Measurements from ENCODE around the gene SMIM10L2A.
"Not testable (repeated sequence)": the region's sequence is repeated elsewhere in the genome, so short reads cannot be mapped to it uniquely, and the experiment has no call there.

SMIM10L2A gene

DNA sequence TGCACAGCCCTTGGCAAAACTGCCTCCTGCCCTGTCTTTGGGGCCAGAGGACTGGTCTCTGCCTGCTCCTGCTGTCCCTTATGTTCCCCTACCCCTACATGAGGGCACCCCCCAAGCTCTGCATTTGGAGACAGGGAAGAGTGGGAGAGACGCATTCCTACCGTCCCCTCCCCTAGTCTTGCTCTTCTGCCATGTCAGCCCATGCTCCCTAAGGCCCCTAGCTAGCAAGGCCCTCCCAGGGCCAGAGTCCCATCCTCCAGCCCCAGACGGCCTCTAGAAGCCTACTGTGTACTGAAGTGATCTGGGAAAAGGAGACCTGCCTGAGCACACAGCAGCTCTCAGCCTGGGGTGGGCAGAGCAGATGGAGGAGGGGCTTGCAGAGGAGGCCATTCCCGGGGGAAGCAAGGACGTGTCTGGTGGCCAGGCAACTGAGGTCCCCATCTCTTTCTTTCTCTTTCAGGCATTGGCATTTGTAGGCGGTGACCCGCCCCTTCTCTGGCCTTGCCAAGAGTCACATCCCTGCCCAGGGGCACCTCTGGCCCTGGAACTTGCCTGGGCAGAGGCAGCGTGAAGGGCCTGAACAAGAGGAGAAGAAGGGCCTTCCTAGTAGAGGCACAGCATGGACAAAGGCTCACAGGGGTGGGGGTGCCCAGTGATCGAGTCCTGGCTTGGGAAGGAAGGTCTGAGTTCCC is 1.6 kb downstream of the SMIM10L2A start:
- DNase-seq: not testable (repeated sequence)

DNA sequence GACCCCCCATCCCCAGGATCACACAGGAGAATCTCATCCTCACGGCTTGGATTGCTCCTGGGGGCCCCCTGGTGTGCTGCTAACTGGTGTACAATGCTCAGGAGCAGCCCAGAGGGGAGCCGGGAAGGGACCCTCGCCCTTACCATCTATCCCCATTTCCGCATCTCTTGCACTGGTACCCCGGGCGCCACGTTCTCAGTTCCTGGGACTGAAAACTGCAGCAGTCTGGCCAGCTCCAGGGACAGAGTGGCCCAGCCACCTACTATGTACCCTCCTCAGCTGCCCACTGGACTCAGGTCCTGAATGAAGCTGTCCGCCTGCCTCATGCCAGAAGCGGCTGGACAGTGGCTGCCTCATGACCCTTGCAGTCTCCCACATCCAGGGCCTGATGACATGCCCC is 2.7 kb downstream of the SMIM10L2A start:
- DNase-seq: no peak

DNA sequence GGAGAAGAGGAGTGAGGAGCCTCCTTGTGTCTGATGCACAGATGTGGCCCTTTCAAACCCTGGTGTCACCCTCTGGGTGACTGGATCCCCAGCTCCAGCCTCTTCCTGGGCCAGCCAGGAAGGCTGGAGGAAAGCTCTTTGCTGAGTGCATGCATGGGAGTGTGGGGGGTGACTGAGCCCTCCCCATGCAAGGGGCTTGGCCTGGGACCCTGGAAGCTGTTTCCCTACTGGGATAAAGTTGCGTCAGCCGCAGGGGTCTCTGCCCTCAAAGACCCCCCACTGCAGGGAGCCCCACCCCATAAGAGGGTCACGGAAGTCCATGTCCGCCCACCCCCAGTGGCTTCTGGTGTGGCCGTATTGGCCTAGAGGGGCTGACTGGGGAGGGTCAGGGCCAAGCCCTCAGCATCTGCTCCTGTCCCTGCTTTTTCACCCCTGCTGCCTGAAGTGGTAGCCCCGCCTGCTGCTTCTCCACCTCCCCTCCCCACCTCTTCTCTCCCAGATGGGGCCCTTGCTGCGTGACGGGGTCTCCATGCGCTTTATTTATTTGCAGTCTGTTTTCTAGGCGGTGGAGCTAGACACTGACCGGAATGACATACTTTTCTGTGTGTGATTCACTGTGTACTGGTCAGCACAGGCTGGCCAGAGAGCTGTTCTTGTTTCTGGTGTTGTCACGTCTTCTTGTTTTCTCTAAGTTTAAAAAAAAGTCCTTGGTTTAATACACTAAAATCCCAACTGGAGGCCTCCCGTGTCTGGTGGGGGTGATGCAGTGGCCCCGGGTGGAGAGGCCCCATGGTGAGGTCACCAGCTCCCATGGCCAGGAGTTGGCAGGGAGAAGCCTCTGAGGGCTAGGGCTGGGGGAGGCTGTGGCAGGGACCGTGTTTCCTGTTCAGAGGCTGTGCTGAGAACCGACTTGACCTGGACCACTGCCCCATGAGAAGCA is 3.6 kb downstream of the SMIM10L2A start:
- DNase-seq: no peak

DNA sequence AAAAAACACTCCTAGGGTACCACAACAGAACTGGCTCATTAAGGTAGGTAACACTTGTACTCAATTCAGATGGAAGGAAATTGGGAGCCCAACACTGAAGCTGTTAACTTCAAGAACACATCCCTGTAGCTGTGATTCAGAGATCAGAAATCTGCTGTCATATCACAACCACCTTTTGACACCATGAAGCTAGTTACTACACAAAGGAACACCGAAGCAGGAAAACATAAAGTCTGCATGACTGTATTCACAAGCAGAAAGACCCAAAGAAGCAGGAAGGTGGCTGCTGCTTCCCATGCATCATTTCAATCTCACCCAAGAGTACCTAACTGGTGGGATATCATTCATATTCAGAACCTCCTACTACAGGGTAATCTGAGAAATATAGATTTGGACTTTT is 7.7 kb downstream of the SMIM10L2A start:
- no peak for DNase-seq

DNA sequence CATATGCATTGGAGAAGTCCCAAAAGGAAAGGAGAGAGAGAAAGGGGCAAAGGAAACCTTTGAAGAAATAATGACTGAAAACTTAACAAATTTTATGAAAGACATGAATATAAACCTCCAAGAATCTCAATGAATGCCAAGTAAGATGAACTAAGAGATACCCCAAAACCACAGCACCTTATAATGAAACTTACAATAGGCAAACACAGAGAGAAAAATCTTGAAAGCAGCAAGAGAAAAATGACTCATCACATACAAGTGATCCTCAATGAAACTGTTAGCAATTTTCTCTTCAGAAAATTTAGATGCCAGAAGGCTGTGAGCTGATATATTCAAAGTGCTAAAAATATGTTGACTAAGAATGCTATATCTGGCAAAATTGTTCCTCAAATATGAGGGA is 10.1 kb downstream of the SMIM10L2A start:
- DNase-seq: no peak

DNA sequence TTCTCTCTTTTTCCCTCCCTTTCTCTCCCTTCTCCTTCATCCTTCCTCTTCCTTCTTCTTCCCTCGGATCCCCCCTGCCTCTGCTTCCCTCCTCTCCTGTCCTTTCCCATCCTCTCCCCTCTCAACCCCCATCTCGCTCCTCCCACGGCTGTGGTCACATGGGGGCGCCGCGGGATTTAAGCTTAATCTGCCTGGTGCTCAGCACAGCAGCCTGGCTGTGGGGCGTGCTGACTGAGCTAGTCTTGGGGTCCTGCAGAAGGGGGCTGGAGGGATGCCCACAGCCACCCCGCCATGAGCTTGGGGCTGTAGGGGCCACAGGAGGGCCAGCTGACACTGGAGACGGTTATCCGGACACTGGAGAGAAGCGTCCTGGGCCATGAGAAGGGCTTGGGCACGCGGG is 10.7 kb downstream of the SMIM10L2A start:
- DNase-seq: peak; percentile 37

DNA sequence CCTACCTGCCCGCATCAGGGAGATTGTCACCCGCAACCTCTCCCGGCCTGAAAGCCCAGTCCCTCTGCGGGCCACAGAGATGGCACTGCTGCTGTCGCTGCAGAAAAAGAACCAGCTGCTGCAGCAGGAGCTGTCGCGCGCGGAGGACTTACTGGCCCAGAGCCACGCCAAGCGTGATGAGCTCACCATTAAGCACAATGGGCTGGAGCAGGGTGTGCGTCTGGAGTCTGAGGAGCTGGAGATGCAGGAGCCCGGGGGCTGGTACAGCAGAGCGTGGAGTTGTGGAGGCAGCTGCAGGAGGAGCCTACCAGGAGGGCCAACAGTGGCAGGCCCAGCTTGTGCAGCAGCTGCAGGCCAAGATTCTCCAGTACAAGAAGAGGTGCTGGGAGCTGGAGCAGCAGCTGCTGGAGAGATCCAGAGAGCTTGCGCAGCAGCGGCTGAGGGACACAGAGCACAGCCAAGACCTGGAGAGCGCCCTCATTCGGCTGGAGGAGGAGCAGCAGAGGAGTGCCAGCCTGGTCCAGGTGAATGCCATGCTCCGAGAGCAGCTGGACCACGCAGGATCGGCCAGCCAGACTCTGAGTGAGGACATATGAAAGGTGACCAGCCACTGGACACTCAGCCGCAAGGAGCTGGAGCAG is 11.3 kb downstream of the SMIM10L2A start:
- DNase-seq: peak; percentile 70

DNA sequence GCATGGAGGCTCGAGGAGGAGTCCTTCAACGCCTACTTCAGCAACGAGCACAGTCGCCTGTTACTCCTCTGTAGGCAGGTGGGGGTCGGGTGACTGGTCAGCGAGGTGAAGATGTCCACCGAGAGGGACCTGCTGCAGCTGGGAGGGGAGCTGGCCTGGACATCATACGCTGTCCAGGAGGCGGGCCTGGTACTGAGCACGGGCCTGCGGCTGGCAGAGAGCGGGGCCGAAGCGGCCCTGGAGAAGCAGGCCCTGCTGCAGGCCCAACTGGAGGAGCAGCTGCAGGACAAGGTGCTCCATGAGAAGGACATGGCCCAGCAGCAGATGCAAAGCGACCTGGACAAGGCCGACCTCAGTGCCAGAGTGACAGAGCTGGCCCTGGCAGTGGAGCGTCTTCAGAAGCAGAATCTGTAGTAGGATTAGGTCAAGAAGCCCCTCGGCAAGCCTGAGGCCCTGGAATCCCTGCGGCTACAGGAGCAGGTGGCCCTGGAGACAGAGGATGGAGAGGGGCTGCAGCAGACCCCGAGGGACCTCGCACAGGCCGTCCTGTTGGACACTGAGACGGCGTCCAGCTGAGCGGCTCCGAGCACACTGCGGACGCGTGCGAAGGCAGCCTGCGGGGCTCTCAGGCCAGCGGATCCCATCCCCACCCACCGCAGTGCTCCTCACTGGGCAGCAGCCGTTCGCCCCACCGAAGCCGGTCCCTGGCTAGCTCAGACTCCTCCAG is 11.9 kb downstream of the SMIM10L2A start:
- no peak for DNase-seq

DNA sequence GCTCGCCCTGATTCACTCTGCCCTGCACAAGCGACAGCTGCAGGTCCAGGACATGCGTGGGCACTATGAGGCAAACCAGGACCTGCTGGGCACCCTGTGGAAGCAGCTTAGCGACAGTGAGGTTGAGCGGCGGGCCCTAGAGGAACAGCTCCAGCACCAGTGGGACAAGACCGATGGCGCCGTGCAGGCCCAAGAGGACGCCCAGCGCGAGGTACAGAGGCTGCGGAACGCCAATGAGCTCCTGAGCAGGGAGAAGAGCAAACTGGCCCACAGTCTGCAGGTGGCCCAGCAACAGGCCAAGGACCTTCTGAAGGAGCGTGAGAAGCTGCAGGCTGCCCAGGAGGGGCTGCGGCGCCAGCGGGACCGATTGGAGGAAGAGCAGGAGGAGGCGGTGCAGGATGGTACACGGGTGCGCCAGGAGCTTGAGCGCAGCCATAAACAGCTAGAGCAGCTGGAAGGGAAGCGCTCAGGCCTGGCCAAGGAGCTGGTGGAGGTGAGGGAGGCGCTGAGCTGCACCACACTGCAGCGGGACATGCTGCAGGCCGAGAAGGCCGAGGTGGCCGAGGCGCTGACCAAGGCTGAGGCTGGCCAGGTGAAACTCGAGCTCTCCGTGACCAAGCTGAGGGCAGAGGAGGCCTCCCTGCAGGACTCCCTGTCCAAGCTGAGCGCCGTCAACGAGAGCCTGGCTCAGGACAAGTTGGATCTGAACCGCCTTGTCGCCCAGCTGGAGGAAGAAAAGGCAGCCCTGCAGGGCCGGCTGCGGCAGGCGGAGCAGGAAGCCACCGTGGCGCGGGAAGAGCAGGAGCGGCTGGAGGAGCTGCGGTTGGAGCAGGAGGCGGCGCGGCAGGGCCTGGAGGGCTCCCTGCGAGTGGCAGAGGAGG is 12.8 kb downstream of the SMIM10L2A start:
- DNase-seq: no peak

DNA sequence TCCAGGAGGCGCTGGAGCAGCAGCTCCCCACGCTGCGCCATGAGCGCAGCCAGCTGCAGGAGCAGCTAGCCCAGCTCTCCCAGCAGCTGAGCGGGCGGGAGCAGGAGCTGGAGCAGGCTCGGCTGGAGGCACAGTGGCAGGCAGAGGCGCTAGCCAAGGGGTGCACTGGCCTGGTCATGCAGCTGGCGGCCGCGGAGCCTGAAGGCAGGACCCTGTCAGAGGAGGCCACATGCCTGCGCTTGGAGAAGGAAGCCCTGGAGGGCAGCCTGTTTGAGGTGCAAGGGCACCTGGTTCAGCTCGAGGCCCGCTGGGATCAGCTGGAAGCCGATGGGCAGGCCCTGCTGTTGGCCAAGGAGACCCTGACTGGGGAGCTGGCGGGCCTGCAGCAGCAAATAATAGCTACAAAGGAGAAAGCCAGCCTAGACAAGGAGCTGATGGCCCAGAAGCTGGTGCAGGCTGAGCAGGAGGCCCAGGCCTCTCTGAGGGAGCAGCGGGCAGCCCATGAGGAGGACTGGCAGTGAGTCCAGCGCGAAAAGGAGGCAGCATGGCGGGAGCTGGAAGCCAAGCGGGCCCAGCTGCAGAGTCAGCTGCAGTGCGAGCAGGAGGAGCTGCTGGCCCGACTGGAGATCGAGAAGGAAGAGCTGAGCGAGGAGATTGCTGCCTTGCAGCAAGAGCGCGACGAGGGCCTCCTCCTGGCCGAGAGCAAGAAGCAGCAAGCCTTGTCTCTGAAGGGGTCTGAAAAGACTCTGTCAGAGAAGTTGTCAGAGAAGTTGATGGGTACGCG is 13.6 kb downstream of the SMIM10L2A start:
- no peak for DNase-seq

DNA sequence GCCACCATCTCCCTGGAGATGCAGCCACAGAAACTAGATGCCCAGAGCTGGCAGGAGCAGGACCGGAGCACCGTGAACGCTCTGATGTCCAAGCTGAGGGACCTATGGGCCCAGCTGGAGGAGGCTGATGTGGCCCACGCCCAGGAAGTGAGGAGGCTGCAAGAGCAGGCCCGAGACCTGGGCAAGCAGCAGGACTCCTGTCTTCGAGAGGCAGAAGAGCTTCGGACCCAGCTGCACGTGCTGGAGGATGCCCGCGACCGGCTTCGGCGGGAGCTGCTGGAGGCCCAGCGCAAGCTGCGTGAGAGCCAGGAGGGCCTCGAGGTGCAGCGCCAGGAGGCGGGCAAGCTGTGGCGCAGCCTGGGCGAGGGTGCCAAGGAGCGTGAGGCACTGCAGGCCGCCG is 14.2 kb downstream of the SMIM10L2A start:
- no peak for DNase-seq

DNA sequence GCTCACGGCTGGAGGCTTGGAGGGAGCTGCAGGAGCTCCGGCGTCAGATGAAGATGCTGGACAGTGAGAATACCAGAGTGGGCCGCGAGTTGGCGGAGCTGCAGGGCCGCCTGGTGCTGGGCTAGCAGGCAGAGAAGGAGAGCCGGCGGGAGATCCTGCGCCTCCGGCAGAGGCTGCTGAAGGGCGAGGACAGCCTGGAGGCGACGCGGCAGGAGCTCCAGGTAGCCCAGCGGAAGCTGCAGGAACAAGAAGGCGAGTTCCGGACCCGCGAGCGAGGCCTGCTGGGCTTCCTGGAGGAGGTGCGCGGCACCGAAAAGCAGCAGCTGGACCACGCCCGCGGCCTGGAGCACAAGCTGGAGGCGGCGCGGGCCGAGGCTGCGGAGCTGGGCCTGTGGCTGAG is 14.7 kb downstream of the SMIM10L2A start:
- no peak for DNase-seq

DNA sequence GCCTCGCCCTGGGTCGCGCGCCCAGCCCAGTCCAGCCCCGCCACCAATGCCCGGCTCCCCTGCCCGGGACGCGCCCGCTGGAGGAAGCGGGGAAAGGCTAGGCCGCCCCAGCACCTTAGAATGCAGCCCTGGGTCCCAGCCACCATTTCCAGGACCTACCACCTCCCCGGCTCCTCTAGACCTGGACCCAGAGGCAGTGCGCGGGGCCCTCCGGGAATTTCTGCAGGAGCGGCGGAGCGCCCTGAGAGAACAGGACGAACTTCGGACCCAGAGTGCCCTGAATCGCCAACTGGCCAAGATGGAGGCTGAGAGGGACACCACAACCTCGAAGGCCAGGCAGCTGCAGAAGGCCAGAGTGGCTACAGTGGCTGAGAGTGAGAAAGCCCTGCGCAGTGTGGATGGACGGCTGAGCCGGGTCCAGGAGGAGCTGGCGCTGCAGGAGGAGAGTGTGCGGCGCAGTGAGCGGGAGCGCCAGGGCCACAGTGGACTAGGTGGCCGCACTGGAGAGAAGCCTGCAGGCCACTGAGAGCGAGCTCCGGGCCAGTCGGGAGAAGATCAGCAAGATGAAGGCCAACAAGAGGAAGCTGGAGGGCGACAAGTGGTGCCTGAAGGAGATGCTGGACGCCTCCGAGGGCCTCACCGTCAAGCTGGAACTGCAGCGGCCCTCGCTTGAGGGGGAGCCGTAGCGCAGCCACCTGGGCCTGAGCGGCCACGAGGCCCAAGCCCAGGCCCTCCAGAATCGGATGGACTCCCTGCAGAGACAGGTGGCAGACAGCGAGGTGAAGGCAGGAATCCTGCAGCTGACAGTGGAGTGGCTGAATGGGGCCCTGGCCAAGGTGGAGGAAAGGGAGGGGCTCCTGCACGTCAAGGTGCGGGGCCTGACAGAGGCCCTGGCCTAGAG is 15.5 kb downstream of the SMIM10L2A start:
- DNase-seq: no peak

DNA sequence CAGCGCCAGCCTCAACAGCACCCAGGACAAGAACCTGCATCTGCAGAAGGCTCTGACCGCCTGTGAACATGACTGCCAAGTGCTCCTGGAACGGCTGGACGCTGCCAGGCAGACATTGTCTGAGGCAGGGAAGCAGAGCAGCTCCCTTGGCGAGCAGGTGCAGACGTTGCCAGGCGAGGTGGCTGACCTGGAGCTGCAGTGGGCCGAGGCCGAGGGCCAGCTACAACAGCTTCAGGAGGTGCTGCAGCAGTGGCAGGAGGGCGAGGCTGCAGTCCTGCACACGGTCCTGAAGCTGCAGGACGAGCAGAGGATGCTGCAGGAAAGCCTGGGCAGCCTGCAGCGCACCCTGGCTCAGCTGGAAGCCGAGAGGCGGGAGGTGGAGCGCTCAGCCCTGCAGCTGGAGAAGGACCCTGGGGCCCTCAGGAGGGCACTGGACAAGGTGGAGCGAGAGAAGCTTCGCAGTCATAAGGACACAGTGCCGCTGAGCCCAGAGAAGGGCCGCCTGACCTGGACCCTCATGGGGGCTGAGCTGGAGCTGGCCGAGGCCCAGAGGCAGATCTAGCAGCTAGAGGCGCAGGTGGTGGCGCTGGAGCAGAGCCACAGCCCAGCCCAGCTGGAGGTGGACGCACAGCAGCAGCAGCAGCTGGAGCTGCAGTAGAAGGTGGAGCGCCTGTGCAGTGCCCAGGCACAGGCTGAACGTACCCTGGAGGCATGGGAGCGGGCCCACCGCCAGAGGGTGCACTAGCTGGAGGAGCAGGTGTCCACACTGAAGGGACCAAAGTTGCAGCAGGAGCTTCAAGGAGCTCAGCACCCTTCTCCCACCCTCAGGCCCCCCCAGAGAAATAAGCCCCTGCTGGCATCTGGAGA is 16.4 kb downstream of the SMIM10L2A start:
- no peak for DNase-seq

DNA sequence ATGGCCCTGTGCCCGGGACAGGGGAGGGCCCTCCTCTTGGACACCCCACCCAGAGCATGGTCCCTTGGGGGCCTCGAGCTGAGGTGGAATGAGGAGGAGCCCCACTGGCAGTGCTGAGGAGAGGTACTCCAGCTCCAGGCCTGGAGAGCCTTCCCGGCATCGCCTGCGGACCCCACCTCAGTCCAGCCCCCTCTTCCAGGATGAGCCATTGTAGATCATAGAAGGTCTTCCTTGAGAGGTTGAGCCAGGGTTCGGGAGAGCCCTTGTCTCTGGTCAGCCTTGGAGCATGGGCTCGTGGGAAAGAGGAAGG is 16.9 kb downstream of the SMIM10L2A start:
- no peak for DNase-seq

DNA sequence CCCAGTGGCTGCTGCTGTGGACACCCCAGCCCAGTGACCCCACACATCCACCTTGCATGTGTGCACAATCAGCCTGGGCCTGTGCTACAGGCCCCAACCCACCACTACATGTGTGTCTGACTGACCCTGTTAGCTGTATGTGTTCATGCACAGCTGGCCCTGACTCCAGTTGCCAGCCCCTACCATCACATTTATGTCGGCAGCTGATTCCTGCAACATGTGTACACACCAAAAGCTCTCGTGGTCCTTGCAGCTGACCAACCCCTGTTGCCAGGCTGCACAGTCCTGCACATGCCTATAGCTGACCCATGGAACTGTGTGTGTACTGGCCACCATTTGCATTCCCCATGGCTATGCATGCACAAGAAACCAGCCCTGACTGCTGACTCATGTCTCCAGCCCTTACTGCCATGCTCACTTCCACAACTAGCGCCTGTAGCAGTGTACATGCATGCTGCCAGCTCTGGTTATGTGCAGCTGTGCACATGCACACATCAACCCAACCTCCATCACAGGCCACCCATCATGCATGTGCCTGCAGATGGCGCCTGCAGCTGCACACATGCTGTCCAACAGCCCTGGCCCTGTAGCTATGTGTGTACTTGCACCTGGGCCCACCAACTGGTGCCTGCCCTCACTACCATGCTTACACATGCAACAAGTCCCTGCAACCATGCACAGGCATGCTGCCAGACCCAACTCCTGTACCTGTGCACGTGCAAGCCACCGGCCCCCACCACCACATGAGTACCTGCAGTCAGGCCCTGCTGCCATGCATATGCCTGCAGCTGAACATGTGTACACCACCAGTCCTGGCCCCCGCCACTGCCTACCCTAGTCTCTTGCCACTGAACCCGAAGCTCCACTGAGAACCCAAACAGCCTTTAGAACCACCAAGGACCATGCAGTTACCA is 28.1 kb downstream of the SMIM10L2A start:
- no peak for DNase-seq

DNA sequence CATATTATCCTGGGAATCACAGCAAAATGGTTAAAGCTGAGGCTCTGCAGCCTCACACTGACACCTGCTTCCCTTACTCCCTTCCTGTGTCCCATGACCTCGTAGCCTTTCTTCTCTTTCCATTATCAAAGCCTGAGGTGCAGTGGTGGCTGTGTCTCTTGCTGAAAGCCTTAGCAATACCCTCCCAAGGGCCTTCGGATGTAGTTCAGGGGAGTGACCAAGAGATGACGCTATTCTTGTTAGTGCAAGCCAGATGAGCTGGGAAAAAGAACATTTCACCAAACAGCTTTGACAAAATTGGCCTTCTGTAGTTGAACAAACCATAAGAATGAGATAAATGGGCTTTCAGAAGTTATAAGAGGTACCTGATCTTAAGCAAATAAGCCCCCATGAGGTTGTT is 31.6 kb downstream of the SMIM10L2A start:
- DNase-seq: no peak

DNA sequence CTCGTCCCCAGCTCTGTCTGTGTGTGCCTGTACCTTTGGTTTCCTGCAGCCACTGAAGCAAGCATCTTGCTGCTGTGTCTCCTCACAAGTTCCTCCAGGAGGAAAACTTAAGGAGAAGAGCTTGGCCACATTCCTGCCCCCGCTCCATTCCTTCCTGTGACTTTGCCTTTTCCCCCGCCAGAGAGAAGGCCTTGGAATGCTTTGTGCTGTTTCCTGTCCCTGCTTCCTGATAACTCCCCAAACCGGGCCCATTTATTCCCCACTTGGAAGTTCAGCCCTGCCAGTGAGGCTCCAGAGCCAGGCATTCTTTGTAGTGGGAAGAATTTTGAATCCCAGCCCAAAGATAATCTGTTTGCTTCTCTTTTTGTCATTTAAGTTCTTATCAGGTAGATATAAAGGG is 33.1 kb downstream of the SMIM10L2A start:
- no peak for DNase-seq

Data from NCI-H345 (cell line).